HG03175 (cell line): ENCODE measurements around the gene CYP2S1.
"Not testable (repeated sequence)": the region's sequence is repeated elsewhere in the genome, so short reads cannot be mapped to it uniquely, and the experiment has no call there.

Experiments
- ATAC-seq: cut with Tn5 transposase; IDR thresholded peaks from one replicate; pipeline ENCODE4 v1.9.1; 2021; ENCODE audit warnings: mild to moderate bottlenecking, moderate library complexity; ENCODE audit not compliant: unreplicated experiment

Gene CYP2S1

DNA sequence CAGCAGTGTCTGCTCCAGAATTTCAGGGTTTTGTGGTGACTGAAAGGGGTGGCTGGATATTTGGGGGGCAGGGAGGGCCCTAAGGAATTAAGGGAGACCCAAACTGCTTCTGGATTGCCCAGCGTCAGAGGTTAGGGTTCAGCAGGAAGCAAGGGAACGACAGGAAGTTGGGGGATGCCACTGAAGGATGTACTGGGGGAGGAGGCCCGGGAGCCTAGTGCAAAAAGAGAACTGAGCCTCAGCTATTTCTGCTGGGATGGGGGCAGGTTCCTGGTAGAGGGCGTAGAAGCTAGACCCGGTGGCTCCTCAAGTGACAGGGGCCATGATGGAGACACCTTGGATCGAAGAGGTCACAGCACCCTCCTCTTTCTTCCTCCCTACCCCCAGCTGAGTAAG is 1.1 kb downstream of the CYP2S1 start:
- no peak for ATAC-seq

DNA sequence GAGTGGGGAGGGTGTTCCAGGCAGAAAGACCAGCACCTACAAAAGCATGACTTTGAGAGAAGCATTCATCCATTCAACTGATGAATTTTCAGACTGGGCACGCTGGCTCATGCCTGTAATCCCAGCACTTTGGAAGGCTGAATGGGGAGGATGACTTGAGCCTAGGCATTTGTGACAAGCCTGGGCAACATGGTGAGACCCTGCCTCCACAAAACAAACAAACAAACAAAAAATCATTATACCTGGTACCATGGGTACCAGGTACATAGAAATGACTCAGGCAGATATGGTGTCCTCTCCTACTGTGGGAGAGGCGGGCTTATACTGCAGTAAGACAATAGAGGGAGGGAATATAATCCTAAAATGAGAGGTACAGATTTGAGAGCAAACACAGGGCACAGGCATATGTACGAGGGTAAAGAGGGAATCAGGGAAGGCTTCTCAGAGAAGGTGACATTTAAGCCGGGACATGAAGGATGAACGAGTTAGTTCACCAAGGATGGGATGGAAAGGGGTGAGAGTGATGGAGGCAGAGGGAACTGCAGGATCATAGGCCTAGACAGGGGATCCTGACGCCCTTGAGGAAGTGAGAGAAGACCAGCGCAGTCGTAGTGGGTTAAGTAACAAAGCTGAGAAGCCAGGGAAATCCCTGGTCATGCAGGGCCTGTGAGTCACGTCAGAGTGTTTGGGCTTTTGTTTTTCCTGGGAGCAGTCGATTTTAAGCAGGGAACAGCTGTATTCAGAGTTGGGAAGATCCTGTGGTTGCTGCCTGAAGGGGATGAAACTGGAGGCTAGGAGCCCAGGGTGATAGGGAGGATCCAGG is 2.9 kb downstream of the CYP2S1 start:
- ATAC-seq = no peak

DNA sequence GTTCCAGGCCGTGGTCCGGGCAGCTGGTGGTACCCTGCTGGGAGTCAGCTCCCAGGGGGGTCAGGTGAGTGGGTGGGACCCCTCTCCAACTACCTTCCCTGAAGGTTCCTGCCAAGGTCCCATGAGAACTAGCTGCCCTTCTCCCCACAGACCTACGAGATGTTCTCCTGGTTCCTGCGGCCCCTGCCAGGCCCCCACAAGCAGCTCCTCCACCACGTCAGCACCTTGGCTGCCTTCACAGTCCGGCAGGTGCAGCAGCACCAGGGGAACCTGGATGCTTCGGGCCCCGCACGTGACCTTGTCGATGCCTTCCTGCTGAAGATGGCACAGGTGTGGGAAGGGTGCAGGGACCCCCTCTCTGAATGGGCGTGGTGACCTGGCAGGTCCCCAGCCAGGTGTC is 5.5 kb downstream of the CYP2S1 start:
- ATAC-seq = no peak

DNA sequence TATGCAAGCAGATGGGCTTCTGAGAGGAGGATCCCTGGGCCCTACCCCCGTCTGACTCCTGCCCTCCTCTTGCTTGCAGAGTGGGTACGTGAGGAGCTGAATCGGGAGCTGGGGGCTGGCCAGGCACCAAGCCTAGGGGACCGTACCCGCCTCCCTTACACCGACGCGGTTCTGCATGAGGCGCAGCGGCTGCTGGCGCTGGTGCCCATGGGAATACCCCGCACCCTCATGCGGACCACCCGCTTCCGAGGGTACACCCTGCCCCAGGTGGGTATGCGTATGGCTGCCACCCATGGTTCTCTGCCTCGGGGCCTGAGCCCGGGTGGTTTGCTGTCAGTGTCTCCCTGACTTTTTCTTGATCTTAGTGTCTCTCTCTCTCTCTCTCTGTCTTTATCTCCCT is 10.4 kb downstream of the CYP2S1 start:
- ATAC-seq = no peak

DNA sequence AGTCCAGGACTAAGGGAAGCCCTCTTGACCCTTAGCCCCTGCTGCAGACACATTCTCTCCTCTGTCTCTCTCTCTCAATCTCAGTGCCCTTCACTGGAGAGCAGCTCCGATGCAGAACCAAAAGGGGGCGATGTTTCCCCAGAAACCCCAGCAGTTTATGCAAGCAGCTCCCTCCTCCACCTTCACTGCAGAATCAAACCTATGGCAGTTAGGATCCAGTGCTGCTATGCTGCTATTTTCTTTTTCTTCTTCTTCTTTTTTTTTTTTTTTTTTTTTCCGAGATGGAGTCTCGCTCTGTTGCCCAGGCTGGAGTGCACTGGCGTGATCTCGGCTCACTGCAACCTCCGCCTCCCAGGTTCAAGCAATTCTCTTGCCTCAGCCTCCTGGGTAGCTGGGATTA is 11.3 kb downstream of the CYP2S1 start:
- not testable (repeated sequence) for ATAC-seq

DNA sequence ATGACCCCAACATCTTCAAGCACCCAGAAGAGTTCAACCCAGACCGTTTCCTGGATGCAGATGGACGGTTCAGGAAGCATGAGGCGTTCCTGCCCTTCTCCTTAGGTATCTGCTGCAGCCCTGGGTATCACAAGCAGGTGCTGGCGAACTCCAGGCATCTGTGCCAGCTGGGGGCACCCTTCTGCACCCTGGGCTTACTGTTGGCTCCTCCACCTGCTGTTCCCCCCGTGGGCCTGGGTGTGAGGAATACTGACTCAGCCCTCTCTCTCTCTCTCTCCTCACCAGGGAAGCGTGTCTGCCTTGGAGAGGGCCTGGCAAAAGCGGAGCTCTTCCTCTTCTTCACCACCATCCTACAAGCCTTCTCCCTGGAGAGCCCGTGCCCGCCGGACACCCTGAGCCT is 13.0 kb downstream of the CYP2S1 start:
- no peak for ATAC-seq

DNA sequence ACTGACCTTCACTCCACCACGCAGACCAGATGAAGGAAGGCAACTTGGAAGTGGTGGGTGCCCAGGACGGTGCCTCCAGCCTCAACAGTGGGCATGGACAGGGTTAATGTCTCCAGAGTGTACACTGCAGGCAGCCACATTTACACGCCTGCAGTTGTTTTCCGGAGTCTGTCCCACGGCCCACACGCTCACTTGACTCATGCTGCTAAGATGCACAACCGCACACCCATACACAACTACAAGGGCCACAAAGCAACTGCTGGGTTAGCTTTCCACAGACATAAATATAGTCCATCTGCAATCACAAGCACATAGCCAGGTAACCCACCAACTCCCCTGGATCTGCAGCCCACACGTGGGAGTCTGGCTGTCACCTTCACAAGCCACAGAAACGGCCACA is 13.4 kb downstream of the CYP2S1 start:
- no peak for ATAC-seq

DNA sequence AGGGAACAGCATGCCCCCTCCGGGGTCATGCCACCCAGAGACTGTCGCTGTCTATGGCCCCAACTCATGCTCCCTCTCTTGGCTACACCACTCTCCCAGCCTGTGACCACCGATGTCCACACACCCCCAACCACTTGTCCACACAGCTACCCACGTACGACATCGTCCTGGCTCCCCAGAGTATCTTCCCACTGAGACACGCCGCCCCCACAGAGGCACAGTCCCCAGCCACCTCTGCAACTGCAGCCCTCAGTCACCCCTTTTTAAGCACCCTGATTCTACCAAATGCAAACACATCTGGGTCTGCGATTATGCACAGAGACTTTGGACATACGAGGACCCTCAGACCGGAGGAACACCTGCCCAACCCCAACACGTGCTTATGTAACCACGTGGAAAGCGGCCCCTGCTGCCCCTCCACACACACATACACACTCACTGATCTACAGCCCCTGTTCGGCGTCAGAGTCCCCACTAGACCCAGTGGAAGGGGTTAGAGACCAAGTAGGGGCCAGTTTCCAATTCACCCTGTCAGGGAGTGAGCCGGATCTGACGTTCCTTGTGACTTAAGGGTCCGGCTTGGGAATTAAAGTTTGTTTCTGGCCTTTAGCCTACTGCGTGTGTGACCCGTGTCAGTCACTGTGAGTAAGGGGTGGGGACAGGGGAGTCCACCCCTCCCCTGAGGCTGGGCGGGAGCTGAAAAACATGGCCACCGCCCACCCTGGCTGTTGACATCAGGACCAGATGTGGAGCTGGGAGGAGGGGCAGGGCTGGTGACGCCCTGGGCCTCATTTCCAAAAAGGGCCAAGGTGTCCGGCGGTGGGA is 14.1 kb downstream of the CYP2S1 start:
- ATAC-seq = no peak

DNA sequence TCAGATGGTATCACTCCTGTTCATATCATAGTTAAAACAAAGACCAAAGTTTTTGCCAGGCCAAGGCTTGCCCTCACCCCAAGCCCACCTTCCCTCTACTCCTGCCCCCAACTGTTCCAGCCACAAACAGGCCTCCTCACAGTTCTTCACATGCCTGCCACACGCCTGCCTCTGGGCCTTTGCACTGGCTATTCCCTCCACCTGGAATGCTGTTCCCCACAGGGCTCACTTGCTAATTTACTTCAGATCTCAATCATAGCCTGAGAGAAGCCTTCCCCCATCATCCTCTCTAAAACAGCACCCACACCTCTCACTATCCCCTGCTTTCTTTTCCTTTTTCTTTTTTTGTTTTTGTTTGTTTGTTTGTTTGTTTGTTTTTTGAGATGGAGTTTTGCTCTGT is 21.1 kb downstream of the CYP2S1 start:
- ATAC-seq = no peak

DNA sequence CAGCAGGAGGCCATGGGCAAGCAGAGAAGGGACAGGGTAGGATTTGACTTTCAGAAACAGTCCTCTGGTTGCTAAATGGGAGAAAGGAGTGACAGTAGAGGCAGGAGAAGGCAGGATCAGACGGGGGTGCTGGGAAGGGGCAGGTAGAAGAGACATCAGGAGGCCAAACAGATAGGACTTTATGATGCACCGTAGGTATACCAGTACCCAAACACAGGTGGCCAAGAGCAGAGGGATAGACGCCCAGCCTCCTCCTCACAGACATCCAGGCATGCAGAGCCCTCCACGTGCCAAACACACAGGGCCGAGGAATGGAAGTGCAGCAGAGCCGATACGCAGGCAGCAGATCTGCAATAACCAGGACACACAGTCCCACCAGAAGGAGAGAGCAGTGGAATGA is 24.7 kb downstream of the CYP2S1 start:
- no peak for ATAC-seq

DNA sequence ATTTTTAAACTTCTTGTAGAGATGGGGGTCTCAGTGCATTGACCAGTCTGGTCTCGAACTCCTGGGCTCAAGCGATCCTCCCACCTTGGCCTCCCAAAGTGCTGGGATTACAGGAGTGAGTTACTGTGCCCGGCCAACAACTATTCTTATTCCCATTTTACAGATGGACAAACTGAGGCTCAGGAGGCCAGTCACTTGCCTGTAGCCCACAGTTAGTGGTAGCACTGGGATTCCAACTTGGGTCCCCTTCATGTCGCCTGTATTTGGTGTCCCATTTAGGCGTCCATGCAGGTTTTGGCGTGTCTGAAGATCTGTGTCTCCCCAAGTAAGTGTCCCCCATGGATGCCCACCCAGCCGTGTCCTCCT is 25.2 kb downstream of the CYP2S1 start:
- ATAC-seq = no peak

DNA sequence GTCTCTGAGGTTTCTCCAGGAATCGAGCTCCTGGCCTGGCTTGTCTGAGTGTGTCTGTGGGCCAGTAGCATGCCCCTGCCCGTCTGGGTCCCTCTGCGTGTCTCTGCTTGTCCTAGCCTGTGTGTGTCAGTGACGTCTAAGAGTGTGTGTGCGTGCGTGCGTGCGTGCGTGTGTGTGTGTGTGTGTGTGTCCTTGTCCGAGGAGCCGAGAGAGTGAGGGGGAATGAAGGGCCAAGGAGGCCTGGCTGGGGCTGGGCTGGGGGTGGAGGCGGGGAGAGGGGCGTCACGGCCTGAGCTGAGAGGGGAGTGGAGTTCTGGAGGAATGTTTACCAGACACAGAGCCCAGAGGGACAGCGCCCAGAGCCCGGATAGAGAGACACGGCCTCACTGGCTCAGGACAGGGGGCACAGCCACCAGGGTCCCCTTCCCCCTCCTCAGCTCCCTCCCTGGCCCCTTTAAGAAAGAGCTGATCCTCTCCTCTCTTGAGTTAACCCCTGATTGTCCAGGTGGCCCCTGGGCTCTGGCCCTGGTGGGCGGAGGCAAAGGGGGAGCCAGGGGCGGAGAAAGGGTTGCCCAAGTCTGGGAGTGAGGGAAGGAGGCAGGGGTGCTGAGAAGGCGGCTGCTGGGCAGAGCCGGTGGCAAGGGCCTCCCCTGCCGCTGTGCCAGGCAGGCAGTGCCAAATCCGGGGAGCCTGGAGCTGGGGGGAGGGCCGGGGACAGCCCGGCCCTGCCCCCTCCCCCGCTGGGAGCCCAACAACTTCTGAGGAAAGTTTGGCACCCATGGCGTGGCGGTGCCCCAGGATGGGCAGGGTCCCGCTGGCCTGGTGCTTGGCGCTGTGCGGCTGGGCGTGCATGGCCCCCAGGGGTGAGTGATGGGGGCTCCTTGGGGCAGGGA is 25.8 kb downstream of the CYP2S1 start, which contains the start of gene AXL:
Gene AXL (plus strand): TSS at position 609 of the 893 bp plus-strand sequence. CDS start 170 bp downstream, at position 779.
- ATAC-seq = no peak

DNA sequence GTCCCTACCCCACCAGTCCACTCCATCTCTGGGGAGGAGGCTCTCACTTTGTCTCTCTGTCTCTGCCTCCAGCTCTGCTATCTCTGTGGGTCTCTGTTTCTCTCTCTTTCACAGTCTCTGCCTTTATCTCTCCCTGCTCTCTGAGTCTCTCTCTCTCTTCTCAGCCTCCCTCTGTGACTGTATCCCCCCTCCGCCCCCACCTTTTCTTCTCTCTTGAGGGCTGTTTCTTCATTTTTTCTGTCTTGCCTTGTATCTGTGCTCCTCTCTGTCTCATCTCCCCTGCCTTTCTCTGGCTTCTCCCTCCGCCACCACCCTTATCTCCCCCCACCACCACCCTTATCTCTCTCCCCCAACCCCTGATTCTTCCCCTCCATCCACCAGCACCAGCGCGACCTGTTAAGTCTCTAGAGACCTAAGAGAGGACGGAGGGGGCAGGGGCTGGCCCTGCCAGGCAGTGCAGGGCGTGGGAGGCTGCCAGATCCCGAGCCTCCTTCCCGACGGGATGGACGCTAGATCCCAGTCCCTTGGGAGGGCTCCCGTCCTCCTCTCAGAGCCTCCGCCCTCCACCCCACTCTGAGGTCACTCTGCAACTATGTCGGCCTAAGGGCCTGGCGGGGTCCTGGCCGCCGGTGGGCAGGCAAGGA is 27.0 kb downstream of the CYP2S1 start:
- ATAC-seq = no peak

DNA sequence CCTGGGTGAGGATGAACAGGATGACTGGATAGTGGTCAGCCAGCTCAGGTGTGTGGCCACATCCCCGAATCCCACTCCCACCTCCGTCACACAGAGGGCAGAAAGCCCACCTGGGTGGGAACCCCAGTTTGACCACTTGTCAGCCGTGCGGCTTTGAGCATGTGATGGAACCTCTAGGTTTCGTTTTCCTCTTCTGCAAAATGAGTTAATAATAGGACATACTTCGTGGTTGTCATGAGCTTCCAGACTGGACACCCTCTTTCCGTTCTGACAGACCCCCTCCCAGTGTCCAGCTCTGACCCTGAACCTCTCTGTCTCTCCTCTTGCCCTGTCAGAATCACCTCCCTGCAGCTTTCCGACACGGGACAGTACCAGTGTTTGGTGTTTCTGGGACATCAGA is 27.8 kb downstream of the CYP2S1 start:
- no peak for ATAC-seq

DNA sequence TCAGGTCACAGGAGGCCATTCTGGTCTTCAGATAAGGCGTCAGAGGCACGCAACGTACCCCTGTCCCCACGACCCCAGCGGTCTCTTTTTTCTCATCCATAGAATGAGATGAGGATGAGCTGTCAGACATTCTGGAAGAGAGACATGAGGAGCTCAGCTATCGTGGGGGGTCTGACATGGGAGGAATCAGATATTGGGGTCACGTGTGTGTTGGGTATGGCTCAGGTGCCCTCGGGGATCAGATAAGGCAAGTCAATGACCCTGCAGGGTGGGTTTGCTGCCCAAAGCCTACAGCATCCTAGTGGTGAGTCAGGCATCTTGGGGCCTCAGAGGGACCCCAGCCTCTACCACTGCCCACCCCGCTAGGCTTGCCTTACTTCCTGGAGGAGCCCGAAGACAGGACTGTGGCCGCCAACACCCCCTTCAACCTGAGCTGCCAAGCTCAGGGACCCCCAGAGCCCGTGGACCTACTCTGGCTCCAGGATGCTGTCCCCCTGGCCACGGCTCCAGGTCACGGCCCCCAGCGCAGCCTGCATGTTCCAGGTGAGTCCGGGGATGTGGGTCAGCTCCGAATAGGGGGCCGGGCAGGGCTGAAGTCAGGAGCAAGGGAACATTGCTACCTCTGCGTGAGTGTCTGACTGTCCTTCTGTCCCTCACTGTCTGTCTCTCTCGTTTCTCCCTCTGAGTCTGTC is 28.6 kb downstream of the CYP2S1 start:
- ATAC-seq = no peak

DNA sequence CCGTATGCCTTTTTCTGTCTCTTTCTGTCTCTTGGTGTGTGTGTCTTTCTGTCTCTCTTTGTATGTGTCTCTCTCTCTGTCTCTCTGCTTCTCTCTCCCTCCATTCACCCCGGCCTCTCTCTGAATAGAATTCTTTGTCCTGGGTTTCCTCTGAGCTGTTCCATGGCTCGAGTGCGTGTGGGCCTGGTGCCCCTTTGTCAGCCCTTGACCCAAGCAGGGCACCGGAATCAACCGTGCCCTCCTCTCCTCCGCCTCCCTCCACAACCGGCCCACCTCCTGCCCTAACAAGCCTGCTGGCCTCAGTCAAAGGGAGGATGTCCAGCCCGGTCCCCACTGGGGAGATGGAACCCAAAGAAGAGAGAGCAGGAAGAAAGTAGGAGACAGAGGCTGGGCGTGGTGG is 29.2 kb downstream of the CYP2S1 start:
- ATAC-seq = no peak

DNA sequence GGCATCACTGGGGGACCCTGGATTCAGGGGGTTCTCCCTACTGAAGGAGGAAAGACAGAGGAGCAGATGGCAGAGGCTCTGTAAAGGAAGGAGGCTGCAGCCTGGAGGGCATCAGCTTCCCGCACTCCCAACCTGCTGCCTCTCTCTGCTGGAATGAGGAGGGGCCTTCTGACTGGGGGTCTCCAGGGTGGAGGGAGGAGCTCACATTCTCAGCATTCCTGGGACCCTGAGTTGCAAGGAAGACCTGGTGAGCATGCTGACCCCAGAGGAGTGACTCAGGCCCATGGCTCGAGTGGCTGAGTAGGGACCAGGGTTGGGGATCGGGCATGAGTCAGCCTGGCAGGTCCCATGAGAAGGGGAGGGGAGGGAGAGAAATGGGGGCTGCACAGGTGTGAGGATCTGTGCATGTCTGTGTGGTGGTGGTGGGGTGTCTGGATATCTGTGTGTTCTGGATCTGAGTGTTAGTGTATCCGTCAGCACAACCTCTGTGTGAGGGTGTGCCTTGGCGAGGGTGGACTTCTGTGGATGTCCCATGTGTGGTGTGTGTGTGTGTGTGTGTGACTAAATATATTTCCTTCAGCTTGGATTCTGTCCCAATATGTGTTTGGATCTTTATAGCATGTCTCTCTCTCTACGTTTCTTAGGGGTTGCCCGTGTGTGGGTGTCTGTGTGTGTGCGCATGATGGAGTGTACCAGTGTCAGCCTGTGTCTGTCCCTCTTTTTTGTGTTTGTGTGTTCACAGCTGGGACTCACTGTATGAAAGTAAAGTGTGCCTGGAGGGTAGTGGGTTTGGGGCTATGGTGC is 30.6 kb downstream of the CYP2S1 start:
- ATAC-seq = no peak

DNA sequence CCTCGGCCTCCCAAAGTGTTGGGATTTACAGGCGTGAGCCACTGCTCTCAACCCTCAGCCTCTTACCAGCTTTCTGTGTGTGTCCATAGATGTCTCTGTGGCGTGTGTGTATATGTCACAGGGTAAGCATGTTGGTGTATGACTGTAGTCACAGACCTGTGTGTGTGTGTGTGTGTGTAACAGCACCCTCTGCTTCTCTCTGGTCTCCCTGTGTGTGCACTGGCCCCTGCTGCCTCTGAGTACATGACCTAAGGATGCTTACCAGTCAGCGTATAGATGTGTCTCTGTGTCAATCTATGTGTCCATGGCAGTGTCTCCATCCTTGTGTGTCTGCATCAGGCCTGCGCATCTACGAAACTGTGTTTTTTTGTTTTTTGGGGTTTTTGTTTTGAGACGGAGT is 31.6 kb downstream of the CYP2S1 start:
- no peak for ATAC-seq
